Esophagus (tissue), 2 donors: ENCODE results near the gene DOCK8. TPM values are rescaled to one million over a fixed set of nuclear protein-coding genes. Genes with fewer than 3 reads are reported as not detected.
"Not testable (repeated sequence)": the region's sequence is repeated elsewhere in the genome, so short reads cannot be mapped to it uniquely, and the experiment has no call there.

ENCODE experiments used
- H3K27ac ChIP-seq, 2 donors: one replicate each; pipeline ENCODE4 v1.5.1; 2013; ENCODE audit warnings: low read depth in 2 of 2, mild to moderate bottlenecking in 2 of 2, inconsistent platforms in 1 of 2, low read length in 1 of 2, moderate library complexity in 1 of 2
- H3K27me3 ChIP-seq, 2 donors: one replicate each; pipeline ENCODE4 v1.6.1; 2013; ENCODE audit warnings: low read length in 2 of 2, control low read depth in 1 of 2, mild to moderate bottlenecking in 1 of 2; ENCODE audit not compliant: insufficient read depth in 2 of 2, control insufficient read depth in 1 of 2
- H3K36me3 ChIP-seq, 2 donors: one replicate each; pipeline ENCODE4 v1.6.1; 2013; ENCODE audit warnings: low read length in 1 of 2; ENCODE audit not compliant: control insufficient read depth in 2 of 2, insufficient read depth in 2 of 2
- H3K4me1 ChIP-seq, 2 donors: one replicate each; pipeline ENCODE4 v1.6.1; 2013; ENCODE audit warnings: low read length in 1 of 2; ENCODE audit not compliant: control insufficient read depth in 2 of 2, insufficient read depth in 2 of 2
- H3K4me3 ChIP-seq, 2 donors: one replicate each; pipeline ENCODE4 v1.5.1; 2013; ENCODE audit warnings: low read length in 2 of 2, mild to moderate bottlenecking in 2 of 2, low read depth in 1 of 2, moderate library complexity in 1 of 2
- H3K9me3 ChIP-seq, 2 donors: one replicate each; pipeline ENCODE4 v1.6.1; 2013; ENCODE audit warnings: mild to moderate bottlenecking in 2 of 2, low read depth in 1 of 2, low read length in 1 of 2, moderate library complexity in 1 of 2; ENCODE audit not compliant: control insufficient read depth in 2 of 2, insufficient read depth in 1 of 2
- WGBS, 2 donors: extraction: QIAGEN DNeasy Blood & Tissue Kit; methylation state at CpG; one replicate each; pipeline ENCODE4 v1.1.7; 2013; 5-methylcytosine and 5-hydroxymethylcytosine counted together
- polyA plus RNA-seq, 2 donors: library from polyadenylated mRNA; stranded (reverse); fragments of 200-250 nt; gene quantifications; one replicate each; pipeline ENCODE4 v1.2.3, GENCODE V29; 2013
- donor health status: healthy with polysubstance abuse.
- donor health status: Bipolar disorder and iron deficiency.

Gene DOCK8
- polyA plus RNA-seq, 2 donors: 3.6 to 5.1 TPM

DNA sequence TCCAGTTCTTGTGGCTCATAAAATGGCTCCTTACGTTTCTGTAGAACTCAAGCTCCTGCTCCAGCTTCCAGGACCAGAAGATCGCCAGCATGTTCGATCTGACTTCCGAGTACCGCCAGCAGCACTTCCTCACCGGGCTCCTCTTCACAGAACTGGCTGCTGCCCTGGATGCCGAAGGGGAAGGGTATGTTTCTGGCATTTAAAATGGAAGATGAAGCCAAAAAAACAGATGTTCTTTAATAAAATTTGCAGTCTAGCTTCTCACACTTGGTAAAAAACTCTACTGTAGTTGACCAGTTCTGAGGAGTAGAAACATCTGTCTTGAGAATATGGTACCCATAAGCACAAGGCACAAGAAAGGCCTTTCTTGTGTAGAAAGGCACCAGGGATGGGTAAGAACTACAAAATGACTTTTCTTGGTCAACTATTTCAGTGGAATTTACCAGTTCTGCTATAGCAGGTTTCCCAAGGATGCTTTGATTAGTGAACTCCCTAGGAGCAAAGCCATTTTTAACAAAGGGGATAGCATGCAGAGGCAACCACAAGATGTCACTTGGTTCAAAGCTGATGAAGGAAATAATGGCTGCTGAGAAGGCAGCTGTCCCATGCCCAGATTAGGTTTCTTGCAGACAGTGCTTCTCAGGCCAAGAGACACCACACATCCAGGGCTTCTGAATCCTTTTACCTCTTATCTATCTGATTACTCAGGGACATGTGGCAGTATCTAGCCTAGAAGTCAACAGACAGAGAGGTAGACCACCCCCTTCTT lies 192.4 kb downstream of the DOCK8 start:
- H3K9me3 ChIP-seq: peaks cover 0 to 3% of the 10 kb centered on the region in 2 donors
- no peaks in the 10 kb centered on the region for H3K27me3 ChIP-seq
- H3K4me1 ChIP-seq: no peaks in the 10 kb centered on the region
- H3K4me3 ChIP-seq: no peak overlapping the region
- 90 to 93% methylated on average over 7 of the region's 7 CpGs for WGBS, 2 donors
- peaks cover 0 to 2% of the 10 kb centered on the region in 2 donors for H3K36me3 ChIP-seq
- H3K27ac ChIP-seq: no peak overlapping the region

DNA sequence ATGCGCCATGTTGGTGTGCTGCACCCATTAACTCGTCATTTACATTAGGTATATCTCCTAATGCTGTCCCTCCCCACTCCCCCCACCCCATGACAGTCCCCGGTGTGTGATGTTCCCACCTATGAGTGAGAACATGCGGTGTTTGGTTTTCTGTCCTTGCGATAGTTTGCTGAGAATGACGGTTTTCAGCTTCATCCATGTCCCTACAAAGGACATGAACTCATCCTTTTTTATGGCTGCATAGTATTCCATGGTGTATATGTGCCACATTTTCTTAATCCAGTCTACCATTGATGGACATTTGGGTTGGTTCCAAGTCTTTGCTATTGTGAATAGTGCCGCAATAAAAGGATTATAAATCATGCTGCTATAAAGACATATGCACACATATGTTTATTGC lies 195.0 kb downstream of the DOCK8 start:
- WGBS, 2 donors: 91 to 92% methylated on average over 7 of the region's 7 CpGs
- H3K27me3 ChIP-seq, H3K27ac ChIP-seq, H3K4me1 ChIP-seq, H3K4me3 ChIP-seq, H3K36me3 ChIP-seq, H3K9me3 ChIP-seq: not testable (repeated sequence)

DNA sequence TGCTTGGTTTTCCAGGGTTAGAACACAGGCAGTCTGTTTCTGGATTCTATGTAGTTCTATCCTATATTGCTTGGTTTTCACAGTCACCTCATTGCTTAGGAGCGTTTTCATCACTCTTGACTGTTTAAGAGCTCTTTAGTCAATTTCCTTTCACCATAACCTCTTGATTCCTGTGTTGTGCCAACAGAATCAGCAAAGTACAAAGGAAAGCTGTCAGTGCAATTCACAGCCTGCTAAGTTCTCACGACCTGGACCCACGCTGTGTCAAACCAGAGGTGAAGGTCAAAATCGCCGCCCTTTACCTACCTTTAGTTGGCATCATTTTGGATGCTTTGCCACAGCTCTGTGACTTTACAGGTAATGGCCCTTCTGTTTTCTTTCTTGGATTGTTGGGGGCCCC lies 199.9 kb downstream of the DOCK8 start:
- Histone ChIP-seq H3K9me3 (no peaks in the 10 kb centered on the region), H3K27me3 (no peaks in the 10 kb centered on the region), H3K36me3 (no peaks in the 10 kb centered on the region), H3K27ac (no peak overlapping the region), H3K4me3 (no peak overlapping the region), H3K4me1 (no peaks in the 10 kb centered on the region)
- 78 to 94% methylated on average over 5 of the region's 5 CpGs for WGBS, 2 donors

- Histone ChIP-seq H3K4me1 (no peaks in the 10 kb centered on the region), H3K27me3 (no peaks in the 10 kb centered on the region), H3K36me3 (no peaks in the 10 kb centered on the region), H3K4me3 (no peak overlapping the region), H3K27ac (peak overlapping the region in 1 of 2 donors; percentile 17), H3K9me3 (no peaks in the 10 kb centered on the region)
- 56 to 69% methylated on average over 5 of the region's 5 CpGs for WGBS, 2 donors
Measured at GRCh38 chr9:419571-420171, 205.0 kb downstream of the DOCK8 start.

- peaks cover 0 to 2% of the 10 kb centered on the region in 2 donors for H3K36me3 ChIP-seq
- H3K4me1 ChIP-seq: no peaks in the 10 kb centered on the region
- H3K27ac ChIP-seq: no peak overlapping the region
- no peaks in the 10 kb centered on the region for H3K9me3 ChIP-seq
- no peak overlapping the region for H3K4me3 ChIP-seq
- 94 to 96% methylated on average over 6 of the region's 6 CpGs for WGBS, 2 donors
- no peaks in the 10 kb centered on the region for H3K27me3 ChIP-seq
Measured at GRCh38 chr9:421896-422295, 207.2 kb downstream of the DOCK8 start.

DNA sequence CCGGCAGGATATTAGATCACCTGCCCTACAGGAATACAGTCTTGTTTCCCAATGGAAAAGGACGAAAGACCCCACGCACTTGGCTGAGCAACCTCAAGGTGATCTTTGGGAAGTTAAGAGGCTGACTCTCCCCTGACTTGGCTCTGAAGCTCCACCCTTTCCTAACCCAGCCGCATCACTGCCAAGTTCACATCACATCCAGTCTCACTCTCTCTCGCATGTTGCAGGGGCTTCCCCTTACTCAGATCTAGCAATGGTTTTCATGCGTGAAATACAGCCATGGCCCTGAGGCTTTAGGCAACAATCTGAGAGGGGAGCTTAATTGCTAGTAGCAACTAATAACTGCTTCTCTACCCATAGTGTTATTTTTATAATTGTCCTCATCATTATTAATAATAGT lies 211.6 kb downstream of the DOCK8 start:
- 79 to 86% methylated on average over 6 of the region's 6 CpGs for WGBS, 2 donors
- Histone ChIP-seq H3K9me3 (no peaks in the 10 kb centered on the region), H3K27me3 (no peaks in the 10 kb centered on the region), H3K4me1 (no peaks in the 10 kb centered on the region), H3K4me3 (no peak overlapping the region), H3K36me3 (peaks cover 0 to 2% of the 10 kb centered on the region in 2 donors), H3K27ac (no peak overlapping the region)

DNA sequence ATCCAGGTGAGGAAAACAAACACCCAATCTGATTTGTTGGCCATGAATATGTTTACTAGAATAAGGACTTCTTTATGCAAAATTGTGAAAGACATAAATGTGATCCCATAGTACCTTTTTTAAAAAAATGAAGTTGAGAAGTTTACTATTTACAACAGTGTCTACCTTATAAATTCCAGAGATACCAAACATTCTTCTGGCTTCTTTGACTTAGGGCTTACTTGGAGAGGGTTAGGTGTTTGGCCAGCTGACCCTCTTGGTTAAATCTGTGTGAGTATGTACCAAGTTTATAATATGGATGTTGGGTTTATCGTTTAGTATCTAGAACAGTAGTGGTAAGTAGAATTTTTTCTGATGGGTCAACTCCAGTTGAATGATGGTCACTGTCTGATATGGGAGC lies 212.3 kb downstream of the DOCK8 start:
- H3K4me3 ChIP-seq: no peak overlapping the region
- H3K9me3 ChIP-seq: no peaks in the 10 kb centered on the region
- H3K27me3 ChIP-seq: no peaks in the 10 kb centered on the region
- WGBS, 2 donors: 74 to 85% methylated on average over 1 of the region's 1 CpG
- H3K4me1 ChIP-seq: no peaks in the 10 kb centered on the region
- H3K27ac ChIP-seq: no peak overlapping the region
- H3K36me3 ChIP-seq: peaks cover 0 to 2% of the 10 kb centered on the region in 2 donors

GRCh38 chr9:431701-432100 lies 217.0 kb downstream of the DOCK8 start:
- Histone ChIP-seq H3K36me3 (peaks cover 0 to 6% of the 10 kb centered on the region in 2 donors), H3K4me1 (no peaks in the 10 kb centered on the region), H3K4me3 (no peak overlapping the region), H3K9me3 (no peaks in the 10 kb centered on the region), H3K27me3 (no peaks in the 10 kb centered on the region), H3K27ac (no peak overlapping the region)
- WGBS, 2 donors: 54 to 76% methylated on average over 1 of the region's 1 CpG

DNA sequence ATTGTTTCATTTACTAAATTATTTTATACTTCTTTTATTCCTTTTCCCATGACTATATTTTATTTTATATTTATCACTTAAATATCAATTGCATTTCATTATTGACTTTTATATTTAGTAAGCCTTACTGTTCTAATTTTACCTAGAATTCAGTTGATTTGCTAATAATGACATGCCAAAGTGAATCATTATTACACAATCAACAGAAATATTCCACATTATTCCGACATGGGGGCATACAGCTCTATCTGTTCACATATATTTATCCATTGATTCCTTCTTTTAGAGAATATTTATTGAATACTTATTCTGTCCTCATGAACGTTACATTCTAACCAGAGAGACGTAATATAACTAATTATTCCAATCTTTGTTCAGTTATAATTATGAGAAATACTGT lies 221.8 kb downstream of the DOCK8 start:
- H3K27me3 ChIP-seq: no peaks in the 10 kb centered on the region
- H3K4me3 ChIP-seq: no peak overlapping the region
- 73 to 77% methylated on average over 3 of the region's 3 CpGs for WGBS, 2 donors
- no peaks in the 10 kb centered on the region for H3K4me1 ChIP-seq
- H3K27ac ChIP-seq: no peak overlapping the region
- peaks cover 6 to 11% of the 10 kb centered on the region in 2 donors for H3K36me3 ChIP-seq
- no peaks in the 10 kb centered on the region for H3K9me3 ChIP-seq

GRCh38 chr9:437066-437465 lies 222.4 kb downstream of the DOCK8 start:
- Histone ChIP-seq H3K27me3 (no peaks in the 10 kb centered on the region), H3K9me3 (no peaks in the 10 kb centered on the region), H3K4me3 (no peak overlapping the region), H3K36me3 (peaks cover 6 to 11% of the 10 kb centered on the region in 2 donors), H3K4me1 (no peaks in the 10 kb centered on the region), H3K27ac (peak overlapping the region in 1 of 2 donors; percentile 71)
- 86 to 91% methylated on average over 1 of the region's 1 CpG for WGBS, 2 donors
